IPS-NIHi7 (cell line): Measurements from ENCODE around the gene CHCHD1.
"Not testable (repeated sequence)": the region's sequence is repeated elsewhere in the genome, so short reads cannot be mapped to it uniquely, and the experiment has no call there.

Experiments used
- DNase-seq: peaks from one replicate; pipeline ENCODE4 v3.0.0; 2012; ENCODE audit warnings: mixed read lengths; ENCODE audit errors: extremely low spot score

The CHCHD1 gene

DNA sequence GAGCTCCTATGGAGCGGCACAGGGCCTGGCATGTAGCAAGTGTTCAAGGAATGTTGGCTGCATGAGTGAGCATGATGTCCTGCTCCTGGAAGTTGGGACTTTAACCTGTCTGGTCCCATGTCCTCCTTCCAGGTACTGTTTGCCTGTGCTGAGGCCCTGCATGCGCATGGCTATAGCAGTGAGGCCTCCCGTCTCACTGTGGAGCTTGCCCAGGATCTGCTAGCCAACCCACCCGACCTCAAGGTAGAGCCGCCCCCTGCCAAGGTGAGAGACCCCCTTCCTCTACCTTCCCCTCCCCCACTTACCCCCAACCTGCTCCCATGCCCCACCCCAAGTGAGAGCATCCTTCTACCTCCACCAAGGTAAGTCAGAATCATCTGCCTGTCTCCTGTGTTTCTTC is 11.6 kb downstream of the CHCHD1 start:
- DNase-seq = no peak

DNA sequence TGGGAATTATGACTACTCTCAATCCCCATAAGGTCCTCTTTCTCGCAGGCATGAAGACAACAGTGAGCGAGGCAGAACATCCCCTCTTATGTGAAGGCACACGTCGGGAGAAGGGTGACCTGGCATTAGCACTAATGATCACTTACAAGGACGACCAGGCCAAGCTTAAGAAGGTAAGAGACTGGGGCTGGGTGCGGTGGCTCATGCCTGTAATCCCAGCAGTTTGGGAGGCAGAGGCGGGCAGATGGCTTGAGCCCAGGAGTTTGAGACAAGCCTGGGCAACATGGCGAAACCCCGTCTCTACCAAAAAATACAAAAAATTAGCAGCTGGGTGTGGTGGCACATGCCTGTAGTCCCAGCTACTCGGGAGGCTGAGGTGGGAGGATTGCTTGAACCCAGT is 13.6 kb downstream of the CHCHD1 start:
- not testable (repeated sequence) for DNase-seq

DNA sequence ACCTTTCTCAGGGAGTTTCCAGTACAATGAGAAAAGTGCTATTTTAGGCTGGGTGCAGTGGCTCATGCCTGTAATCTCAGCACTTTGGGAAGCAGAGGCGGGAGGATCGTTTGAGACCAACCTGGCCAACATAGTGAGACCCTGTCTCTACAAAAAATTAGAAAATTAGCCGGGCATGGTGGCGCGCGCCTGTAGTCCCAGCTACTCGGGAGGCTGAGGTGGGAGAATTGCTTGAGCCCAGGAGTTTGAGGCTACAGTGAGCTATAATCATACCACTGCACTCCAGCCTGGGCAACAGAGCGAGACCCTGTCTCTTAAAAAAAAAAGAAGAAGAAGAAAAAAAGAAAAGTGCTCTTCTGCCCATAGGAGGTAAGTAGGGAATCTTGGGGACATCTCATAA is 14.2 kb downstream of the CHCHD1 start:
- not testable (repeated sequence) for DNase-seq

DNA sequence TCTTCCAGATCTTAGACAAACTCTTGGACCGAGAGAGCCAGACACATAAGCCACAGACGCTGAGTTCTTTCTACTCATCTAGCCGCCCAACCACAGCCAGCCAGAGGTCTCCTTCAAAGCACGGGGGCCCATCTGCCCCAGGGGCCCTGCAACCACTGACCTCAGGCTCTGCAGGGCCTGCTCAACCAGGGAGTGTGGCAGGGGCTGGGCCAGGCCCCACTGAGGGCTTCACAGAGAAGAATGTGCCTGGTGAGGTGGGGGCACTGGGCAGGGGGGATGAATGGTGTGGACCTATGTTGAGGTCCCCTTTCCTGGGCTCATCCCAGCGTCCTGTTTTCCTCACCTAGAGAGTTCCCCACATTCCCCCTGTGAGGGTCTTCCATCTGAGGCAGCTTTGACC is 14.9 kb downstream of the CHCHD1 start:
- DNase-seq = no peak

DNA sequence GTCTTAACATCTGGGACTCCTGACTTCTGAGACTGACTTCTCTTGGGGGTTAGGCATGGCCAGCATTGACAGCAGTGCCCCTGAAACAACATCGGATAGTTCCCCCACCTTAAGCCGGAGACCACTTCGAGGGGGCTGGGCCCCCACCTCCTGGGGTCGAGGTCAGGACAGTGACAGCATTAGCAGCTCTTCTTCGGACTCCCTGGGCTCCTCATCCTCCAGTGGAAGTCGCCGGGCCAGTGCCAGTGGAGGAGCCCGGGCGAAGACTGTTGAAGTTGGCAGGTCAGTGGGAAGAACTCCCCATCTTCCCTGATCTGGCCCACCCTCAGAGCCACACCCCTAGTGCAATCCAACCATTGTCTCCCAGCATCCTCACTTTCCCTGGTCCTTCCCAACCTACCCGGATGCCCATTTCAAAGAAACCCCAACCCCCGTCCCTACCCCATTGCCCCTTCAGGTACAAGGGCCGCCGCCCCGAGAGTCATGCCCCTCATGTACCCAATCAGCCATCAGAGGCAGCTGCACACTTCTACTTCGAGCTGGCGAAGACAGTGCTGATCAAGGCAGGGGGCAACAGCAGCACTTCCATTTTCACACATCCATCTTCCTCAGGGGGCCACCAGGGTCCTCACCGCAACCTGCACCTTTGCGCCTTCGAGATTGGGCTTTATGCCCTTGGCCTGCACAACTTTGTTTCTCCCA is 15.6 kb downstream of the CHCHD1 start:
- DNase-seq = no peak

DNA sequence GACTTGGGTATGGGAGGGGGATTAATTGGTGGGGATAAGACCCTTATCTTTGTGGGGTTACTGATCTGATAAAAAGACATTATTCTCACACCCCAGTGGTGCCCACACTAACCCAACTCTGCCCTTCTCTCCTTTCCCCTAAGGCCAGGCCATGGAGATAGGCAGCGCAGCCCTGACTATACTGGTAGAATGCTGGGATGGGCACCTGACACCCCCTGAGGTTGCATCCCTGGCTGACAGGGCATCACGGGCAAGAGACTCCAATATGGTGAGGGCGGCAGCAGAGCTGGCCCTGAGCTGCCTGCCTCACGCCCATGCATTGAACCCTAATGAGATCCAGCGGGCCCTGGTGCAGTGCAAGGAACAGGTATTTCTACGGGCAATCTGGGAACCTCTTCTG is 16.2 kb downstream of the CHCHD1 start:
- no peak for DNase-seq

DNA sequence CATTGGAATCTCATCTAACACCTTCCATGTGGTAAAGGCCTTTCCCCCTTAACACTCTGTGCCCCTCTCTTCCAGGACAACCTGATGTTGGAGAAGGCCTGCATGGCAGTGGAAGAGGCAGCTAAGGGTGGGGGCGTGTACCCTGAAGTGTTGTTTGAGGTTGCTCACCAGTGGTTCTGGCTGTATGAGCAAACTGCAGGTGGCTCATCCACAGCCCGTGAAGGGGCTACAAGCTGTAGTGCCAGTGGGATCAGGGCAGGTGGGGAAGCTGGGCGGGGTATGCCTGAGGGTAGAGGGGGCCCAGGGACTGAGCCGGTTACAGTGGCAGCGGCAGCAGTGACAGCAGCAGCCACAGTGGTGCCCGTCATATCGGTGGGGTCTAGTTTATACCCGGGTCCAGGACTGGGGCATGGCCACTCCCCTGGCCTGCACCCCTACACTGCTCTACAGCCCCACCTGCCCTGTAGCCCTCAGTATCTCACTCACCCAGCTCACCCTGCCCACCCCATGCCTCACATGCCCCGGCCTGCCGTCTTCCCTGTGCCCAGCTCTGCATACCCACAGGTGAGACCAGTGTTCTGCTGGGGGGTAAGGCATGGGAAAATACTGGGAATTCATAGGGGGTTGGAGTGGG is 17.2 kb downstream of the CHCHD1 start:
- no peak for DNase-seq

DNA sequence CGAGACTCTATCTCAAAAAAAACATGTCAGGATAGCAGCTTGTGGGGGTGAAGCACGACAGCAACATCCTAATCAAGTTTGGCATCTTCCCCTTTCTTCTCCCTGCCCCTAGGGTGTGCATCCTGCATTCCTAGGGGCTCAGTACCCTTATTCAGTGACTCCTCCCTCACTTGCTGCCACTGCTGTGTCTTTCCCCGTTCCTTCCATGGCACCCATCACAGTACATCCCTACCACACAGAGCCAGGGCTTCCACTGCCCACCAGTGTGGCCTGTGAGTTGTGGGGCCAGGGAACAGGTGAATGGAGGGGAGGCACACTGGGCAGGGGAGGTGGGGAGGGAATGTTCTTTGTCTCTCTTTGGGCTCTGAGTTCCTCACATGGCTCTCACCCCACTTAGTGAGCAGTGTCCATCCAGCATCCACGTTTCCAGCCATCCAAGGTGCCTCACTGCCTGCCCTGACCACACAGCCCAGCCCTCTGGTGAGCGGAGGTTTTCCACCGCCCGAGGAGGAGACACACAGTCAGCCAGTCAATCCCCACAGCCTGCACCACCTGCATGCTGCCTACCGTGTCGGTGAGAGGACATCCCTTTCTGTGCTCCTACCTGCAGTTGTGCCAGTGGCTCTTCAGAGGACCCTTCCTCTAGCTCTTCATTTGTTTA is 18.2 kb downstream of the CHCHD1 start:
- DNase-seq = no peak

DNA sequence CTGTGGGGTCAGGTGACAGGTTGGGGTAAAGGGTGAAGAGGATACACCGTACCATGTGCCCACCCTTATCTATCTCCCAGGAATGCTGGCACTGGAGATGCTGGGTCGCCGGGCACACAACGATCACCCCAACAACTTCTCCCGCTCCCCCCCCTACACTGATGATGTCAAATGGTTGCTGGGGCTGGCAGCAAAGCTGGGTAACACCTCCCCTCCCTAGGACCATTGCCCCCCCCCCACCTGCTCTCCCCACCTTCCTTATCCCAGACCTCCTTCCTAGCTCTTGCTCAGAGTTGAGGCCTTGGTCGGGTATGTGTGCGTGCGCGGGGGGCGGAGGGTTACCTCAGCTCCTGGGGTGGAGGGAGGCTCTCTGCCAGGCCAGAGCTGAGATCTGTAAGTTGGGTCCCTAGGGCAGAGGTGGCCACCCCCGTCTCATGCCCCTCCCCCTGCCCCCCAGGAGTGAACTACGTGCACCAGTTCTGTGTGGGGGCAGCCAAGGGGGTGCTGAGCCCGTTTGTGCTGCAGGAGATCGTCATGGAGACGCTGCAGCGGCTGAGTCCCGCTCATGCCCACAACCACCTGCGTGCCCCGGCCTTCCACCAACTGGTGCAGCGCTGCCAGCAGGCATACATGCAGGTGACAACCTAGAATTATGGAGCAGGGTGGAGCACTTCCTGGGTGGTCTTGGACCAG is 18.9 kb downstream of the CHCHD1 start:
- DNase-seq = no peak

DNA sequence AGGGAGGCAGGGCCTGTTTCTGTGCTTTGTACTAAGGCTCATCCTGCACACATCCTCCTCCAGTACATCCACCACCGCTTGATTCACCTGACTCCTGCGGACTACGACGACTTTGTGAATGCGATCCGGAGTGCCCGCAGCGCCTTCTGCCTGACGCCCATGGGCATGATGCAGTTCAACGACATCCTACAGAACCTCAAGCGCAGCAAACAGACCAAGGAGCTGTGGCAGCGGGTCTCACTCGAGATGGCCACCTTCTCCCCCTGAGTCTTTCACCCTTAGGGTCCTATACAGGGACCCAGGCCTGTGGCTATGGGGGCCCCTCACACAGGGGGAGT is 19.4 kb downstream of the CHCHD1 start:
- DNase-seq = no peak

DNA sequence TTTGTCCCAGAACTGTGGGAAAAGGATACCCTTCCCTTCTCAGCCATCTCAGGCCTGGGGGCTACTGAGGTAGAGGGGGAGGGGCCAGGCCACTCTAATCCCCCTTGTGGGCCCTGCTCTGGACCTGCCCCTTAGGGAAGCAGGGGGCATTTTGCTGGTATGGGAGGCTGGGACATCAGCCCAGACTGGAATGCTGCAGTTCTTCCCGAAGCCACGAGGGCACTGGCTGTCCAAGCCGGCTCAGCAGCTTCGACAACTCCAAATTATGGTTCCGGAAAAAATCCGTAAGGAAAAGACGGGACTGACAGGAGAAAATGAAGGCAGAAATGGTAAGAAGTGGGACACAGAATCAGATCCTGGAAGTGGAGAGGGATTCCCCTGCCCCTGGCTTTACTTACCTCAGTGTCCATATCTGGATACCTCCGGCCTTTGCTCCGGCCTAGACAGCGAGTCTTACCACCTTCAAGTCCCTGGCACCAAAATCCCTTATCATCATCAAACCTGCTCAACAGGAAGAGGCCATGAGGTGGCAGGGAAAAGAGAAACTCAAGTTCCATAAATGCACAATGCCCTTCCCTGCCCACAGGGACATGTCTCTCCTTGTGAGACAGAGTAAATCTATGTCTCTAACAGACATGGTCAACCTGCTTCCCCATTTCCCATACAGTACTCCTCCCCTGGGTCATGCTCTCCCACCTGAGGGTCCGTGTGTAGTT is 20.6 kb downstream of the CHCHD1 start:
- no peak for DNase-seq

DNA sequence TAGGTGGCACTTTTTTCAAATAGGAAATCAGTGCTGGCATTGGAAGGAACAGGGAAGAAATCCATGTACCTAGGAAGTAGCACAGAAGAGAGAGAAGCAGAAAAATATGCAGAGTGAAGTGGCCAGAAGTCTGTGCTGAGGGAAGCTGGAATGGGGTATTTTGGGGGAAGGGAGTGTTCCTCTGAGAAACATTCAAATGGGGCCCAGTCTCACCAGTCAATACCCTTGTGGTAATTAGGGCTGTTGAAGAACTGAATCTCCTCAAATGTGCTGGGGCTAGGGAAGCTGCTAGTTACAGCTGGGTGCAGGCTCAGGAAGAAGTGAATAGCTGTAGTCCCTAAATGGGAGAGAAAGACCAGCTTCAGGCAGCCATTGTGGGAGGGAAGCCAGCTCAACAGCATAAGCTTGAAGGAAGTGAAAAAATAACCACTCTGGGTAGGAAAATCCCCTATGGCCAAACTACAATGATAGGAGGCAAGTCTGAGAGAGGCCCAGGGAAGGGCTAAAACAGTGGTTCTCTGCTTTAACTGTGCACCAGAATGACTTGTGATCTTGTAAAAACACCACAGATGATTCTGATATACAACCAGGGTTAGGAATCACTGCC is 21.9 kb downstream of the CHCHD1 start:
- DNase-seq = no peak

DNA sequence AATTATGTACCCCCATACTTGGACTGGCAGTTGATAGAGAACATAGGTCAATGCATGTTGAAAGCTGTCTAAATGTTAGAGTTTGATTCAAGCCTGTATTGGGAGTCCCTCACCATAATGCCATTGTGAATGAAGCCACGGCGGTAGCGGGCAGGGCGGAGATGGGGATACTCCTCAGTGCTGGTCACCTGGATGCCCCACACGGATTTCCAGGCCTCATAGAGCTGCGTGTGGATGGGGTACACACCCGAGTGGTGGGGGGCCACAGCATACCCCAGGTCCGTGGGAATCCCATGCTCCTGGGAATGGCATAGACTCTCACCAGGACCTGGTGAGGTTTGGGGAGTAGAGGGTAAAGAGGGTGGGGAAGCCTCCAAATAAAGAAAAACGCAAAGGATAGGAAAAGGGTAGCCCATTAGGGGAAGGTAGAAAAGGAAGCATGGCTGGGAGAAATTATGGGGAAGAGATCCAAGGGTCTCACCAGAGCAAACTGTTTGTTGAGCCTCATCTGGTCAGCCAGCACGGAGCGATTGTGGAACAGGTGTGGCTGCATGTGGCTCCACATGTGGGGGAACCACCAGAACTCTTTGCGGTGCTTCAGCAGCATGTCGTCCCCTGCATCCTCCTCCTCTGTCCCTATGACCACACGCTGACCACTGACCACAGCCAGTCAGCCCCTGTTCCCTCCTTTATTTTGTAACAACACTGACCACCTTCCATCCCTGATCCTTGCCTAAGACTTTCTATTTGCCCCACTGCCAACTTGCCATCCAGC is 24.5 kb downstream of the CHCHD1 start:
- no peak for DNase-seq

DNA sequence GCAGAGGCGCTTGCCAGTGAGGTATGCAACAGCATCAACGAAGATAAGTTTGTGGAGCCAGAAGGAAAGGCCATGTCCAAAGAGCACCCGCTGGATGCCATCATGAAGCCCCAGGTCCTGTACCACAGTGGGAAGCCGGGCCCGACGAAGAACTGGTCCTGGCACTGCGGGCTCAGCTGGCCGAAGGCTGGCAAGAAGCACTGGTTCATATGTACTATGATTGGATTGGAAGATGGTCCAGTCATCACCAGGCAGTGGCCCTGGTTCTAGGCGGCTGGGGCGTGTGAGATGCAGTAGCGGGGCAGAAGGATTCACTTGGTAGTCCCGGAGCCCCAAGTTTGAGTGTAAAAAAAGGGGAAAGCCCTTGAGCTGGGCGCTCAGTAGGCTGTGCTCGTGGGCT is 25.6 kb downstream of the CHCHD1 start:
- no peak for DNase-seq

DNA sequence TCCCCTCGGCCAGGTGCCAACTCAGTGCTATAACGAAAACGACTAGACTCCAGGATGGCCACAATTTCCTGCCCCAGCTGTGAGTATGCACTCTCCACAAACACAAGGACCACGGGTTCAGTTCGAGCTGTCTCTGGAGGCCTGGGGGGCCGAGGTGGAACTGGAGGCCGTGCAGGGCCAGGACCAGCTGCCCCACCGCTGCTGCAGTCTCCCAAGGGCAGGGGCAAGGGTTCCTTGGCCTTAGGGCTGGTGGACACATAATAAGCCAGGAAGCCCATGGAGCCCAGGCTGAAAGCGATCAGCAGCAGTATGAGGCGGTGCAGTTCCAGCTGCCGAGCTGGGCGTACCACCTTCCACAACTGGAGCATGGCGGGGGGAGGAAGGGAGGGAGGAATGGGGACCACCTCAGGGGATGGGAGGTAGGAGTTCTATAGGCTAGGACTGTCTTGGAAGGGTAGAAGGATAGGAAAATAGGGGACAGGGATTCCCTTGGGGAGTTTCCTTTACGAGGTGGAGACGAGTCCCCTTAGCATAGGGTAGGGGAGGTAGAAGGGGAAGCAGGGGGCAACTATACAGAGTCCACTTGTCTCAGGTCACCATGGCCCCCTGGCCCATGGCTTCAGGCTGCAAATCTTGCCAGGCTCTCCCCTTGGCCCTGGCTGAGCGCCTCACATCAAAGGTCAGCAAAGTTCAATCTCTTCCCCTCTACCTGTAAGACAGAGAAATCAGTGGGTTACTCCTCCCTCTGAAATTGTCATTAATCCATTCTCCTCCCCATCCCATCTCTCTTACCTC is 26.4 kb downstream of the CHCHD1 start:
- DNase-seq = no peak

DNA sequence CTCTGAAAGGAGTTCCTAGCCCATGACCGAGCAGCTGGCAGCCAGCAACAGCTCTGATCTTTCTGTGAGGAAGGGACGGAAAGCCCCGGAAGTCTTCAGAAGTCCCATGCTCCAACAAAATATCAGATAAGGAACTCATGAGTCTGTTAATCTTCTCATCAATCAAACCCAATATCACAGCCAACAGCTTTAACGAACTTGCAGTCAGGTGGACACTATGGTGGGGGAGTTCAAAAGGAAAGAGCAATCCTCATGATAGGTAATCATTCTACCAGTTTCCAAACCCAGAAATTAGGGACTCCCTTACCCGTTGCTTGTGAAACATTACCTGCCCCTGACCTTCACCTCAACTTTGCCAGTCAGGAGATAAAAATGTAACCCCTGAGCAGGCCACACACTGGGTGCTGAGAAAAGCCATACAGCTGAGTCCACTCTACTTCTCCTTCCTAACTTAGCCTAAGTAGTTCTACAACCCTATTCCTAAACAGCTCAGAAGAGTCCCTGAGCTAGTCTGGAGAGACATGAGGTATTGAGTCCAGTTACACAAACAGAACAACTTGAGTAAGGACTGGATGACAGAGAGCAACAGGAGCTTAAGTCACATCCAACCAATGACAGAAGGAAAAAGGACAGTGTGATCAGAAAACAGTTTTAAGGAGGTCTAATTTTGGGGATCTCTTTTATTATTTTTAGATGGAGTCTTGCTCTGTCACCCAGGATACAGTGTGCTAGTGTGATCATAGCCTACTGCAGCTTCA is 27.4 kb downstream of the CHCHD1 start:
- DNase-seq = no peak

DNA sequence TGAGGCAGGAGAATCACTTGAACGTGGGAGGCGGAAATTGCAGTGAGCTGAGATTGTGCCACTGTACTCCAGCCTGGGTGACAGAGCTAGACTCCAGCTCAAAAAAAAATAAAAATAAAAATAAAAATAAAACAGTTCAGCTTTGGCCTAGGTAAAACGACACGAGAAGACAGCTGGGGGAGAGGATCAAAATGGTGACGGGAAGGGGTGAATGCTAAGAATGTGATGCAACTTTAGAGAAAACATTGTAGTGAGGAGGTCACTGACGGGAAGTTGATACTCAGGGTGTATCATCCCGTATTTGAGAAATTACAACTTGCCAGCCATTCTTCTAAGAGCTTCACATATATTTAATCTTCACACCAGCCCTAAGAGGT is 28.5 kb downstream of the CHCHD1 start:
- DNase-seq = no peak

DNA sequence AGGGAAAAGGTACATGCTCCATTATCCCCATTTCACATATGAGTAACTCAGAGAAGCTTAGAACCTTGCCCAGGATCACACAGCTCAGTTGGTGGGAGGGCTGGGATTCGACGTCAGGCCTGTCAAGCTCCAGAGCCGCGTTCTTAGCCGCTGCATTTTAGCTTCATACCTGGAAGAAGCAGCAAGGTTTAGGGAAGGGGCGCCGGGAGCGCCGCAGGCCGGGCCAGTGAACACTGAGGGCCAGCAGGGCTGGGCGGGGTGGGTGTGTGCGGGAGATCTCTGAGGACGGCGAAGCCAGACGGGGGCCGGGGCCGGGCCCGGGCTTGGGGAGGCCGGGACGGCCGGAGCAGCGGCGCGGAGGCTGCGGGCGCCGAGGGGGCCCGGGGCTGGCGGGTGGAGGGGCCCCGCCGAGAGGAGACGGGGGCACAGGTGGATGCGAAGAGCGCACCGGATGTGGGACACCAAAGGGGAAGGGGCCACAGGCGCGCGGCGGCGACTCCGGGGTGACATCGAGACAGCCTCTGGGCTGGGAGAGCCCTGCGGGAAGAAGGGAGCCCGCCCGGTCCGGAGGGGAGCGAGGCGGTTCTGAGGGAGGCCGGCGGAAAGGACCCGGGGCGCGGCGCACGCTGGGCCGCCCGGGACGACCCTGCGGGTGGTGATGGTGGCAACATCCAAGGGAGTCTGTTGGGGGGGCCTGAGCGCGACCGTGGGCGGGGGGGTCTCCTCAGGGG is 29.1 kb downstream of the CHCHD1 start:
- DNase-seq = peak; percentile 61

DNA sequence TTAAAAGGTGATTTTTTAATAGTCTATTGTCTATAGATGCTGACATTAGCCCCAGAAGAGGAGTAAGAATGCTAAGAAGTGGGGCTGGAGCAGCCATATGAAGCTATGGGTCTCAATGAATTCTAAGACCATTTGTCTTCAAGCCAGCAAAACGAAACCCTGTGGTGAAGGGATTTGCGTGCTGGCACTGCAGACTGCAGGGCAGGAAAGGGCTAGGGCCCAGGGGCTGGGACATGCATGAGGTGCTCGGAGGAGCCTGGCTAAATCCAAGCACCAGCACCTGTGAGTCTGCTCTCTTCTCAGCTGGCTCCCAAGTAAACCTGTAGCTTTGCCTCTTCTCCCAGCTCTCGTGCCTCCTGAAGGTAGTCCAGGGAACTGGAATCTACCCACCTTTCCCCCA is 30.8 kb downstream of the CHCHD1 start:
- peak; percentile 27 for DNase-seq
